AG09309 (cell line): ENCODE results near the gene TMEM141.

ENCODE experiments used
- DNase-seq: peaks from one replicate; pipeline ENCODE4 v3.0.0-alpha.2; 2010; ENCODE audit warnings: low read depth
- H3K4me3 ChIP-seq: 2 replicates; pipeline ENCODE4 v1.5.1; 2011; ENCODE audit warnings: mild to moderate bottlenecking, low read depth, low read length, moderate library complexity; ENCODE audit not compliant: control insufficient read depth
- CTCF ChIP-seq: IDR thresholded peaks from 2 replicates; pipeline ENCODE4 v1.5.1; 2011; ENCODE audit warnings: mild to moderate bottlenecking, low read depth, low read length, inconsistent platforms; ENCODE audit not compliant: insufficient read depth, control insufficient read depth; ENCODE audit errors: missing control alignments

Gene TMEM141

DNA sequence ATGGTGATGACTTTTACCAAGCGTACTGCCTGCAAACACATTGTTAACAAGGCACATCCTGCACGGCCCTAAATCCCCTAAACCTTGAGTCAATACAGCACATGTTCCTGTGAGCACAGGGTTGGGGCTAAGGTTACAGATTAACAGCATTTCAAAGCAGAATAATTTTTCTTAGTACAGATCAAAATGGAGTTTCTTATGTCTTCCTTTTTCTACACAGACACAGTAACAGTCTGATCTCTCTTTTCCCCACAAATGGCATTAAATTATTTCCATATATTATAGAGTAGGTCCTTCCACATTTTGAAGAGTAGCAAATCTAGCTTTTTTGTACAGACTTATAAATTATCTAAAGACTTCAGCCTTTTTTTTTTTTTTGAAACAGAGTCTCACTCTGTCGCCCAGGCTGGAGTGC is 1.6 kb upstream of the TMEM141 start:
- no peak for DNase-seq
- H3K4me3 ChIP-seq: no peak overlapping the region
- no peak for TF ChIP-seq CTCF

- peak overlapping the region; percentile 99 for H3K4me3 ChIP-seq
- no peak for DNase-seq
- peak; percentile 91 for TF ChIP-seq CTCF
Observed at GRCh38 chr9:136791516-136792276, 552 bp downstream of the TMEM141 start.

- DNase-seq: no peak
- H3K4me3 ChIP-seq: peak overlapping the region; percentile 99; the same call in 1 of the 2 replicates
- no peak for TF ChIP-seq CTCF
Observed at GRCh38 chr9:136792321-136793085, 1.4 kb downstream of the TMEM141 start.

GRCh38 chr9:136793086-136793946 is 2.2 kb downstream of the TMEM141 start:
- H3K4me3 ChIP-seq: no peak overlapping the region
- no peak for TF ChIP-seq CTCF
- no peak for DNase-seq

DNA sequence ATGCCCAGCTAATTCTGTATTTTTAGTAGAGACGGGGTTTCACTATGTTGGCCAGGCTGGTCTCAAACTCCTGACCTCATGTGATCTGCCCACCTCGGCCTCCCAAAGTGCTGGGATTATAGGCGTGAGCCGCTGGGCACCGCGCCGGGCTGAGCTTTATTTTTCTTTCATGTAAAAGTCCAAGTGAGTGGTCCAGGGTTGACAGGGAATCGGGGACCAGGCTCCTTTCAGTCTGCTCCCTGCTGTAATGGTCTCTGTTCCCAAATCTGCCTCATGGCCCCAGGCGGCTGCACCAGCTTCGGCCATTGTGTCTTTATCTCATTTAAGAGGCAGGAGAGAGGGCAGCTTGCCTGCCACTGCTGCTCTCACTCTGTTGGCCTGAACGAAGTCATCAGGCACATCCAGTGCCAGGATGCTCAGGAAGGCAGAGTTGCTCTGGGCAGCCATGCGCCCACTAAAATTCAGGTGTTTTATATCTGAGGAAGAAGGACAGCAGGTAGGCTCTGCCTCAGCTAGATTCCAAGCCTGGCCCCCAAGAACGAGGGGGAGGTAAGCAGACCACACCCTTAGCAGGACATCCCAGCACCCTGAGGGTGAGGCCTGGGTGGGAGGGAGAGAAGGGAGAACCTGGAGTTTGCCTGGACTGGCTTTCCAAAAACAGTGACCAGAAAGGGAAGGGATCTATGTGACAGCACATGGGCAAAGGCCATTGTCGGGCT is 3.3 kb downstream of the TMEM141 start:
- no peak for DNase-seq
- no peak for TF ChIP-seq CTCF
- no peak overlapping the region for H3K4me3 ChIP-seq

GRCh38 chr9:136795000-136795348 is 3.8 kb downstream of the TMEM141 start:
- no peak for DNase-seq
- no peak for TF ChIP-seq CTCF
- H3K4me3 ChIP-seq: no peak overlapping the region
